Esophagus muscularis mucosa (tissue), 4 donors: ENCODE results near the gene PCNX1. TPM values are rescaled to one million over a fixed set of nuclear protein-coding genes. Genes with fewer than 3 reads are reported as not detected.

ENCODE experiments used
- DNase-seq: peaks from one replicate; pipeline ENCODE4 v3.0.0-alpha.2; 2017; ENCODE audit errors: extremely low spot score
- H3K27ac ChIP-seq, 4 donors: fragments of 200-600 bp; sonication (generic); replicated peaks in 1 of 4; 1 replicate in 3 of 4; 2 replicates in 1 of 4; pipeline ENCODE4 v1.5.1; 2016 to 2019; ENCODE audit warnings: mild to moderate bottlenecking in 1 of 4
- H3K27me3 ChIP-seq, 4 donors: fragments of 200-600 bp; sonication (generic); one replicate each; pipeline versions ENCODE4 v1.5.1 to v1.6.0; 2016 to 2019
- H3K36me3 ChIP-seq, 4 donors: fragments of 200-600 bp; sonication (generic); one replicate each; pipeline ENCODE4 v1.5.1; 2016 to 2019
- H3K4me1 ChIP-seq, 4 donors: fragments of 200-600 bp; sonication (generic); one replicate each; pipeline ENCODE4 v1.5.1; 2016 to 2019
- H3K4me3 ChIP-seq, 4 donors: fragments of 200-600 bp; sonication (generic); 1 replicate in 2 of 4; 2 replicates in 2 of 4; pipeline ENCODE4 v1.5.1; 2016 to 2019; ENCODE audit warnings: mild to moderate bottlenecking in 4 of 4, moderate library complexity in 1 of 4
- H3K9me3 ChIP-seq, 4 donors: fragments of 200-600 bp; sonication (generic); 1 replicate in 3 of 4; 2 replicates in 1 of 4; pipeline ENCODE4 v1.5.1; 2016 to 2019
- CTCF ChIP-seq, 3 experiments: fragments of 200-600 bp in 2 of 3; fragments of 450-650 bp in 1 of 3; sonication (generic) in 2 of 3; IDR thresholded peaks; one replicate each; pipeline ENCODE4 v1.5.1; 2017 to 2019; ENCODE audit warnings: antibody characterized with exemption in 3 of 3, mild to moderate bottlenecking in 2 of 3, moderate library complexity in 1 of 3
- EP300 ChIP-seq: sonication (generic); formaldehyde crosslinking; IDR thresholded peaks from one replicate; pipeline ENCODE4 v1.6.1; 2017; ENCODE audit warnings: antibody characterized with exemption
- POLR2A ChIP-seq: fragments of 450-650 bp; IDR thresholded peaks from one replicate; pipeline ENCODE4 v1.6.1; 2017; ENCODE audit warnings: antibody characterized with exemption, moderate library complexity, mild to moderate bottlenecking, low read depth
- POLR2AphosphoS5 ChIP-seq, 2 donors: sonication (generic); formaldehyde crosslinking; IDR thresholded peaks; one replicate each; pipeline ENCODE4 v1.6.1; 2017; ENCODE audit warnings: antibody characterized with exemption in 2 of 2
- WGBS: methylation state at CpG from one replicate; pipeline ENCODE4 v1.1.5; 2018; 5-methylcytosine and 5-hydroxymethylcytosine counted together
- intact Hi-C: fragments of 100-400 bp; cut with DNase I; formaldehyde crosslinking; loops from one replicate; pipeline ENCODE4 v1.15.1; 2023
- total RNA-seq, 4 donors: library from RNA; depleted of rRNA; stranded (reverse); fragments of >200 nt; gene quantifications; one replicate each; pipeline versions ENCODE4 v1.1.0 to v1.2.1, GENCODE V29; 2016

The PCNX1 gene
- total RNA-seq, 4 donors from 2014 or later: 56.3 to 62.5 (median 59.6) TPM

- Histone ChIP-seq H3K4me1 (peaks cover 0 to 4% (median 1%) of the 10 kb centered on the region in 4 donors), H3K4me3 (no peak overlapping the region), H3K36me3 (no peaks in the 10 kb centered on the region), H3K27ac (no peak overlapping the region), H3K27me3 (no peaks in the 10 kb centered on the region), H3K9me3 (no peaks in the 10 kb centered on the region)
- intact Hi-C loops: no loop called here
- no peak for DNase-seq
- WGBS: 78% methylated on average over 7 of the region's 7 CpGs
- no peak for TF ChIP-seq EP300
- TF ChIP-seq POLR2AphosphoS5 (IDR thresholded peaks at IDR 0.05): no peak
- no peak for TF ChIP-seq POLR2A
- TF ChIP-seq CTCF (IDR thresholded peaks at IDR 0.05): no peak
Measured at GRCh38 chr14:70881549-70882177, 25.6 kb upstream of the PCNX1 start.

- no peak overlapping the region for H3K4me3 ChIP-seq
- WGBS: 68% methylated on average over 6 of the region's 6 CpGs
- TF ChIP-seq POLR2AphosphoS5 (IDR thresholded peaks at IDR 0.05) (no peak), CTCF (IDR thresholded peaks at IDR 0.05) (no peak), POLR2A (no peak), EP300 (no peak)
- H3K4me1 ChIP-seq: peaks cover 4 to 15% (median 9%) of the 10 kb centered on the region in 4 donors
- DNase-seq: no peak
- H3K27me3 ChIP-seq: no peaks in the 10 kb centered on the region
- intact Hi-C loops: no loop called here
- no peaks in the 10 kb centered on the region for H3K36me3 ChIP-seq
- no peak overlapping the region for H3K27ac ChIP-seq
- H3K9me3 ChIP-seq: no peaks in the 10 kb centered on the region
Measured at GRCh38 chr14:70882776-70883492, 24.3 kb upstream of the PCNX1 start.

- Histone ChIP-seq H3K4me3 (no peak overlapping the region), H3K9me3 (no peaks in the 10 kb centered on the region), H3K27ac (no peak overlapping the region), H3K36me3 (no peaks in the 10 kb centered on the region), H3K4me1 (peaks cover 4 to 23% (median 19%) of the 10 kb centered on the region in 4 donors), H3K27me3 (no peaks in the 10 kb centered on the region)
- intact Hi-C loops: no loop called here
- DNase-seq: peak; percentile 79
- TF ChIP-seq POLR2AphosphoS5 (IDR thresholded peaks at IDR 0.05) (no peak), EP300 (no peak), CTCF (IDR thresholded peaks at IDR 0.05) (no peak)
- 92% methylated on average over 8 of the region's 8 CpGs for WGBS
Measured at GRCh38 chr14:70884595-70885342, 22.5 kb upstream of the PCNX1 start.

- no peaks in the 10 kb centered on the region for H3K9me3 ChIP-seq
- no peak overlapping the region for H3K4me3 ChIP-seq
- H3K4me1 ChIP-seq: peaks cover 4 to 23% (median 19%) of the 10 kb centered on the region in 4 donors
- H3K27ac ChIP-seq: no peak overlapping the region
- TF ChIP-seq POLR2AphosphoS5 (IDR thresholded peaks at IDR 0.05) (no peak), EP300 (no peak), CTCF (IDR thresholded peaks at IDR 0.05) (no peak), POLR2A (no peak)
- intact Hi-C loops: no loop called here
- 87% methylated on average over 5 of the region's 5 CpGs for WGBS
- DNase-seq: no peak
- H3K36me3 ChIP-seq: no peaks in the 10 kb centered on the region
- H3K27me3 ChIP-seq: no peaks in the 10 kb centered on the region
Measured at GRCh38 chr14:70885343-70886022, 21.8 kb upstream of the PCNX1 start.
